Thoracic aorta (tissue), 2 donors: ENCODE data around the gene EML6. TPM values are rescaled to one million over a fixed set of nuclear protein-coding genes. Genes with fewer than 3 reads are reported as not detected.

Source experiments
- ATAC-seq: fragments of 150-250 bp; one replicate; pipeline ENCODE4 v1.8.0; 2017; ENCODE audit warnings: low read depth; ENCODE audit not compliant: insufficient number of reproducible peaks, low FRiP score
- DNase-seq: peaks from one replicate; pipeline ENCODE4 v3.0.0-alpha.2; 2020; ENCODE audit warnings: low spot score
- H3K27ac ChIP-seq, 2 donors: fragments of 200-600 bp; sonication (generic); 1 replicate in 1 of 2; 2 replicates in 1 of 2; pipeline ENCODE4 v1.5.1; 2016; ENCODE audit warnings: mild to moderate bottlenecking in 2 of 2, moderate library complexity in 2 of 2
- H3K27me3 ChIP-seq: fragments of 200-600 bp; sonication (generic); replicated peaks from 2 replicates; pipeline ENCODE4 v1.6.0; 2016; ENCODE audit warnings: mild to moderate bottlenecking; ENCODE audit not compliant: insufficient read depth
- H3K36me3 ChIP-seq: fragments of 200-600 bp; sonication (generic); one replicate; pipeline ENCODE4 v1.5.1; 2016
- H3K4me1 ChIP-seq, 2 donors: fragments of 200-600 bp; sonication (generic); 1 replicate in 1 of 2; 2 replicates in 1 of 2; pipeline versions ENCODE4 v1.5.1 to v1.6.0; 2016; ENCODE audit warnings: low read depth in 2 of 2, mild to moderate bottlenecking in 1 of 2; ENCODE audit not compliant: control insufficient read depth in 1 of 2
- H3K4me3 ChIP-seq: fragments of 200-600 bp; sonication (generic); 2 replicates; pipeline ENCODE4 v1.5.1; 2016; ENCODE audit warnings: mild to moderate bottlenecking
- H3K9me3 ChIP-seq: fragments of 200-600 bp; sonication (generic); 2 replicates; pipeline ENCODE4 v1.5.1; 2016
- CTCF ChIP-seq: fragments of 200-600 bp; sonication (generic); IDR thresholded peaks from one replicate; pipeline ENCODE4 v1.5.1; 2019; ENCODE audit warnings: antibody characterized with exemption
- total RNA-seq, 2 donors: library from RNA; depleted of rRNA; stranded (reverse); fragments of >200 nt; gene quantifications; one replicate each; pipeline versions ENCODE4 v1.1.0 to v1.2.3, GENCODE V29; 2016

The EML6 gene
- total RNA-seq, 2 donors from 2014 or later = 0.81 to 0.92 TPM

DNA sequence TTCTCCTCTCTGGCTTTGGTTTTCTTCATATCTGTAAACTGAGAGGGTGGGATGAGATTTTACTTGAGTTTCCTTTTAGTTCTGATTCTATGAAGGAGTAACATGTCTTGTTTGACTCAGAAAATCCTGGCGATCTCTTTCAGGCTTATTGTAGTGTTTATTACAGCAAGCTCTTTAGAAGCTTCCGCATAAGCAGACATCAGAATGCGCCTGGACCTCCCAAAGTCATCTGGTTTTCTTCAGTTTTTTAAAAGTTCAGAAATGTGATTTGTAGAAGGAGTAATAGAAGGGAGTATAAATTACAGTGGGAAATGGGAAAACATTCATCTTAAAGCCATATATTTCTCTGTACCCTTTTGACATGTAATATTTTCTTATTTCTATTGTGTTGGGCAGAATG is 68.4 kb downstream of the EML6 start:
- Histone ChIP-seq H3K36me3 (no peaks in the 10 kb centered on the region), H3K27ac (no peak overlapping the region), H3K4me1 (no peaks in the 10 kb centered on the region), H3K9me3 (no peaks in the 10 kb centered on the region), H3K27me3 (no peaks in the 10 kb centered on the region), H3K4me3 (no peak overlapping the region)
- DNase-seq = no peak
- no peak for TF ChIP-seq CTCF
- no peak for ATAC-seq

DNA sequence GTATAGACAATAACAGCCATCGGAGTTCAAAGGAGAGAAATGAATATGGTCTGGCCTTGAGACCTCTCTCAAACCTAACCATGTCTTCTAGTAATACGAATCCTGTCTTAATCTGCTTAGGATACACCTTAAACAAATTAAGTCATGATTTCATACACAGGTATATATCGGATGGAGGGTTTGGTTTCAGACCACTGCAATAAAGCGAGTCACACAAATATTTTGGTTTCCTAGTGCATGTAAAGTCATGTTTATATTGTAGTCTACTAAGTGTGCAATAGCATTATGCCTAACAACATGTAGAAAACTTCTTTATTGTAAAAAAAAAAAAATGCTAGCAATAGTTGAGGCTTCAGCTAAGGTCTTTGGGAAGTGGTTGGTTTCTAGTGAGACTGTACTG is 73.8 kb downstream of the EML6 start:
- H3K9me3 ChIP-seq = no peaks in the 10 kb centered on the region
- ATAC-seq = no peak
- no peak overlapping the region for H3K27ac ChIP-seq
- no peak overlapping the region for H3K4me3 ChIP-seq
- TF ChIP-seq CTCF = no peak
- H3K4me1 ChIP-seq = no peaks in the 10 kb centered on the region
- H3K27me3 ChIP-seq = no peaks in the 10 kb centered on the region
- no peak for DNase-seq
- no peaks in the 10 kb centered on the region for H3K36me3 ChIP-seq

- no peak overlapping the region for H3K27ac ChIP-seq
Observed at GRCh38 chr2:54801352-54801751, 77.9 kb downstream of the EML6 start.

DNA sequence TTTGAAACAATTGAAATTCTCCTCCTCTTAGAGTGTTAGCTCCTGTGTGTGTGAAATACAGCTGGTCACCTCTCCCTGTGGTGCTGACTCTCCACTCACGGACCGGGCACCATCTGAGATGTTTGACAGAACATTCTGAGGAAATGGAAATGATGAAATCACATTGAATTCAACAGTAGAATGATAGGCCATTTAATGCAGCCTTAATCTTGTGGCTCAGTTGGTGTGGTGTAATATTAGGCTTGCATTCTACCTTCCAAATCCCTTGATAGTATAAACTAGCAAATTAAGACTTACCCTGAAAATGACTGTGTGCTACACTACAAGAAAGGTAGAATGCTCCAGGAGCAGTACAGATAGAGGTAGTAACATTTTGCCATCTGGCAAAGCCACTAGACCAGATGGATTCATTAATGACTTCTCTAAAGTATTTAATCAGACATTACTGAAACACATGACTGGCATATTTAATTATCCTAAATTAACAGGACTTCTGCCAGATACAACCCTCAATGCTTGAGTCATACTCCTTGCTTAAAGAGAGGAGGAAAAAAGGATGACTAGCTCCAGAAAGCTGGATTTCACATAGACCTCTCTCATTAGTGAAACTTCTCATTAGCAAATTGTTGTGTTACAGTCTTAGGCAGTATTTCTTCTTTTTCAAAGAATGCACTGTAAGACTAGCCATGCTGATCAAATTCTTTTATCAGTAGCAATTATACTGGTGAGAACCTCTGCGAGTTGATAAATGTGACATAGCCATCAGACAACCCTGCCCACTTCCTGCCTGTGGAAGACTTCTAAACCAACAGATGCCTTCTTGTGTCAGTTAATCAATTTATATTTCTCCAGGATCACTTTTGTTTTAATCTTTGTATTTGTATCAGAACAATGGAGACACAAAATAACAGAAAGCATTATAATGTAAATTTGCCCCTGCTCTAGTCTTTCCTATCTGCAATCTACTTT is 80.6 kb downstream of the EML6 start:
- Histone ChIP-seq H3K4me1 (no peaks in the 10 kb centered on the region), H3K36me3 (no peaks in the 10 kb centered on the region), H3K4me3 (no peak overlapping the region), H3K27me3 (no peaks in the 10 kb centered on the region), H3K9me3 (peaks cover 4% of the 10 kb centered on the region), H3K27ac (no peak overlapping the region)
- ATAC-seq = no peak
- no peak for TF ChIP-seq CTCF
- no peak for DNase-seq

More at GRCh38 chr2:54801352-54801751, 77.9 kb downstream of the EML6 start:
- Histone ChIP-seq H3K9me3 (peaks cover 4% of the 10 kb centered on the region), H3K36me3 (no peaks in the 10 kb centered on the region), H3K4me1 (no peaks in the 10 kb centered on the region), H3K4me3 (no peak overlapping the region), H3K27me3 (no peaks in the 10 kb centered on the region)
- no peak for TF ChIP-seq CTCF
- no peak for ATAC-seq
- DNase-seq = no peak

- ATAC-seq = no peak
- Histone ChIP-seq H3K9me3 (peaks cover 4% of the 10 kb centered on the region), H3K4me1 (peaks cover 0 to 6% of the 10 kb centered on the region in 2 donors), H3K4me3 (no peak overlapping the region), H3K27me3 (no peaks in the 10 kb centered on the region), H3K27ac (no peak overlapping the region), H3K36me3 (no peaks in the 10 kb centered on the region)
- TF ChIP-seq CTCF = no peak
- no peak for DNase-seq
Observed at GRCh38 chr2:54805255-54805654, 81.8 kb downstream of the EML6 start.
